Sigmoid colon (tissue), 4 donors: ENCODE data around the gene NTM.

Experiments used
- CTCF ChIP-seq, 4 experiments: fragments of 450-650 bp in 3 of 4; fragments of 200-600 bp in 1 of 4; IDR thresholded peaks; one replicate each; pipeline ENCODE4 v1.5.1; 2016 to 2019; ENCODE audit warnings: antibody characterized with exemption in 4 of 4, mild to moderate bottlenecking in 3 of 4, moderate library complexity in 2 of 4
- EP300 ChIP-seq, 4 donors: sonication (generic); formaldehyde crosslinking; IDR thresholded peaks; one replicate each; pipeline ENCODE4 v1.6.1; 2017; ENCODE audit warnings: antibody characterized with exemption in 4 of 4

GRCh38 chr11:132315696-132316095 is 945.3 kb downstream of the NTM start:
- TF ChIP-seq EP300 (IDR thresholded peaks at IDR 0.05) (no peak), CTCF (IDR thresholded peaks at IDR 0.05) (no peak)
